HG02981 (cell line): Measurements from ENCODE around the gene KRTAP22-1.

Source experiments
- ATAC-seq: cut with Tn5 transposase; IDR thresholded peaks from one replicate; pipeline ENCODE4 v1.9.1; 2021; ENCODE audit warnings: mild to moderate bottlenecking, moderate library complexity; ENCODE audit not compliant: unreplicated experiment

Gene KRTAP22-1

GRCh38 chr21:30600787-30601186 is at the start of gene KRTAP22-1:
Gene KRTAP22-1, plus strand, starts transcription at chr21:30601087.
- no peak for ATAC-seq

- ATAC-seq, result no peak
Measured at GRCh38 chr21:30552782-30553181, 48.1 kb upstream of the KRTAP22-1 start.

GRCh38 chr21:30555095-30555494 is 45.8 kb upstream of the KRTAP22-1 start:
- ATAC-seq, result no peak

- ATAC-seq, result no peak
Measured at GRCh38 chr21:30561264-30561895, 39.5 kb upstream of the KRTAP22-1 start, which contains the start of gene KRTAP19-7. Gene KRTAP19-7, minus strand, starts transcription at chr21:30561314. Its CDS starts 25 bp downstream, at chr21:30561289.

GRCh38 chr21:30561957-30562356 is 38.9 kb upstream of the KRTAP22-1 start:
- ATAC-seq, result no peak

- ATAC-seq, result no peak
Measured at GRCh38 chr21:30563072-30563471, 37.8 kb upstream of the KRTAP22-1 start.

- ATAC-seq, result no peak
Measured at GRCh38 chr21:30563630-30564029, 37.3 kb upstream of the KRTAP22-1 start.

- no peak for ATAC-seq
Measured at GRCh38 chr21:30567617-30568016, 33.3 kb upstream of the KRTAP22-1 start.

GRCh38 chr21:30577766-30578165 is 23.1 kb upstream of the KRTAP22-1 start:
- no peak for ATAC-seq

- no peak for ATAC-seq
Measured at GRCh38 chr21:30579346-30579745, 21.5 kb upstream of the KRTAP22-1 start.

GRCh38 chr21:30580132-30580531 is 20.8 kb upstream of the KRTAP22-1 start:
- no peak for ATAC-seq

GRCh38 chr21:30582870-30583269 is 18.0 kb upstream of the KRTAP22-1 start:
- ATAC-seq, result no peak

- no peak for ATAC-seq
Measured at GRCh38 chr21:30590297-30590696, 10.6 kb upstream of the KRTAP22-1 start, which contains the start of gene KRTAP22-2. Gene KRTAP22-2, minus strand, starts transcription at chr21:30590397.

GRCh38 chr21:30592140-30592539 is 8.7 kb upstream of the KRTAP22-1 start, which contains the start of gene KRTAP6-3:
Gene KRTAP6-3, plus strand, starts transcription at chr21:30592440. Its CDS starts 6 bp downstream, at chr21:30592446.
- no peak for ATAC-seq

- no peak for ATAC-seq
Measured at GRCh38 chr21:30598802-30599201, 2.1 kb upstream of the KRTAP22-1 start, which contains the start of gene KRTAP6-2. Gene KRTAP6-2, minus strand, starts transcription at chr21:30598902. Its CDS starts 28 bp downstream, at chr21:30598874.

- ATAC-seq, result no peak
Measured at GRCh38 chr21:30605968-30606367, 5.1 kb downstream of the KRTAP22-1 start.

- ATAC-seq, result no peak
Measured at GRCh38 chr21:30612132-30612531, 11.2 kb downstream of the KRTAP22-1 start.

GRCh38 chr21:30613836-30614235 is 12.9 kb downstream of the KRTAP22-1 start, which contains the start of gene KRTAP6-1:
Gene KRTAP6-1, minus strand, starts transcription at chr21:30613930. Its CDS starts 26 bp downstream, at chr21:30613904.
- ATAC-seq, result no peak

- no peak for ATAC-seq
Measured at GRCh38 chr21:30615199-30615598, 14.3 kb downstream of the KRTAP22-1 start.

GRCh38 chr21:30616125-30616524 is 15.2 kb downstream of the KRTAP22-1 start, which contains the start of gene KRTAP20-1:
Gene KRTAP20-1, plus strand, starts transcription at chr21:30616425. Its CDS starts 30 bp downstream, at chr21:30616455.
- ATAC-seq, result no peak

- ATAC-seq, result no peak
Measured at GRCh38 chr21:30620080-30620479, 19.2 kb downstream of the KRTAP22-1 start.

GRCh38 chr21:30620522-30620921 is 19.6 kb downstream of the KRTAP22-1 start, which contains the start of gene KRTAP20-4:
Gene KRTAP20-4, plus strand, starts transcription at chr21:30620627.
- ATAC-seq, result no peak
